Measurements from ENCODE around the gene CMPK1. TPM values are rescaled to one million over a fixed set of nuclear protein-coding genes. Genes with fewer than 3 reads are reported as not detected.

CMPK1 gene
- total RNA-seq, 1 donor from 2014 or later = 105 TPM

GRCh38 chr1:47399138-47399845 lies 65.7 kb downstream of the CMPK1 start:
- H3K27ac Mint-ChIP-seq (ENCODE audit: unreplicated experiment) = no peak overlapping the region
- TF ChIP-seq CTCF (IDR thresholded peaks at IDR 0.05) = no peak
- no peak for DNase-seq (ENCODE audit: extremely low spot score, unreplicated experiment)
- no peak overlapping the region for H3K4me3 Mint-ChIP-seq (ENCODE audit: unreplicated experiment)
- no peaks in the 10 kb centered on the region for H3K9me3 Mint-ChIP-seq (ENCODE audit: unreplicated experiment)
- H3K4me1 Mint-ChIP-seq (ENCODE audit: unreplicated experiment) = no peaks in the 10 kb centered on the region
- H3K27me3 Mint-ChIP-seq (ENCODE audit: unreplicated experiment) = peaks cover 1% of the 10 kb centered on the region
- H3K36me3 Mint-ChIP-seq (ENCODE audit: unreplicated experiment) = no peaks in the 10 kb centered on the region

GRCh38 chr1:47399846-47400155 lies 66.2 kb downstream of the CMPK1 start:
- no peaks in the 10 kb centered on the region for H3K4me1 Mint-ChIP-seq (ENCODE audit: unreplicated experiment)
- H3K27me3 Mint-ChIP-seq (ENCODE audit: unreplicated experiment) = no peaks in the 10 kb centered on the region
- no peak for DNase-seq (ENCODE audit: extremely low spot score, unreplicated experiment)
- H3K36me3 Mint-ChIP-seq (ENCODE audit: unreplicated experiment) = no peaks in the 10 kb centered on the region
- no peak overlapping the region for H3K4me3 Mint-ChIP-seq (ENCODE audit: unreplicated experiment)
- no peaks in the 10 kb centered on the region for H3K9me3 Mint-ChIP-seq (ENCODE audit: unreplicated experiment)
- H3K27ac Mint-ChIP-seq (ENCODE audit: unreplicated experiment) = no peak overlapping the region
- TF ChIP-seq CTCF (IDR thresholded peaks at IDR 0.05) = no peak

- H3K27me3 Mint-ChIP-seq (ENCODE audit: unreplicated experiment) = no peaks in the 10 kb centered on the region
- DNase-seq (ENCODE audit: extremely low spot score, unreplicated experiment) = no peak
- H3K4me1 Mint-ChIP-seq (ENCODE audit: unreplicated experiment) = peaks cover 7% of the 10 kb centered on the region
- TF ChIP-seq CTCF (IDR thresholded peaks at IDR 0.05) = no peak
- no peak overlapping the region for H3K27ac Mint-ChIP-seq (ENCODE audit: unreplicated experiment)
- no peaks in the 10 kb centered on the region for H3K9me3 Mint-ChIP-seq (ENCODE audit: unreplicated experiment)
- H3K36me3 Mint-ChIP-seq (ENCODE audit: unreplicated experiment) = no peaks in the 10 kb centered on the region
- H3K4me3 Mint-ChIP-seq (ENCODE audit: unreplicated experiment) = no peak overlapping the region
These were observed 68.2 kb downstream of the CMPK1 start for GRCh38 chr1:47401761-47402160.

GRCh38 chr1:47402591-47402990 lies 69.0 kb downstream of the CMPK1 start:
- Mint-ChIP-seq H3K36me3 (ENCODE audit: unreplicated experiment) (no peaks in the 10 kb centered on the region), H3K27ac (ENCODE audit: unreplicated experiment) (no peak overlapping the region), H3K4me3 (ENCODE audit: unreplicated experiment) (no peak overlapping the region), H3K27me3 (ENCODE audit: unreplicated experiment) (no peaks in the 10 kb centered on the region), H3K4me1 (ENCODE audit: unreplicated experiment) (peaks cover 13% of the 10 kb centered on the region), H3K9me3 (ENCODE audit: unreplicated experiment) (no peaks in the 10 kb centered on the region)
- no peak for TF ChIP-seq CTCF (IDR thresholded peaks at IDR 0.05)
- DNase-seq (ENCODE audit: extremely low spot score, unreplicated experiment) = no peak

GRCh38 chr1:47403321-47403910 lies 69.8 kb downstream of the CMPK1 start:
- H3K9me3 Mint-ChIP-seq (ENCODE audit: unreplicated experiment) = no peaks in the 10 kb centered on the region
- no peaks in the 10 kb centered on the region for H3K36me3 Mint-ChIP-seq (ENCODE audit: unreplicated experiment)
- no peak overlapping the region for H3K4me3 Mint-ChIP-seq (ENCODE audit: unreplicated experiment)
- H3K27ac Mint-ChIP-seq (ENCODE audit: unreplicated experiment) = no peak overlapping the region
- no peak for TF ChIP-seq CTCF (IDR thresholded peaks at IDR 0.05)
- H3K27me3 Mint-ChIP-seq (ENCODE audit: unreplicated experiment) = no peaks in the 10 kb centered on the region
- no peak for DNase-seq (ENCODE audit: extremely low spot score, unreplicated experiment)
- H3K4me1 Mint-ChIP-seq (ENCODE audit: unreplicated experiment) = peaks cover 21% of the 10 kb centered on the region
